Measurements from ENCODE around the gene TMEM266. TPM values are rescaled to one million over a fixed set of nuclear protein-coding genes. Genes with fewer than 3 reads are reported as not detected.

The TMEM266 gene
- total and polyA plus RNA-seq, 2 of the 4 experiments (the other 2 are of a cell fraction), result not detected

DNA sequence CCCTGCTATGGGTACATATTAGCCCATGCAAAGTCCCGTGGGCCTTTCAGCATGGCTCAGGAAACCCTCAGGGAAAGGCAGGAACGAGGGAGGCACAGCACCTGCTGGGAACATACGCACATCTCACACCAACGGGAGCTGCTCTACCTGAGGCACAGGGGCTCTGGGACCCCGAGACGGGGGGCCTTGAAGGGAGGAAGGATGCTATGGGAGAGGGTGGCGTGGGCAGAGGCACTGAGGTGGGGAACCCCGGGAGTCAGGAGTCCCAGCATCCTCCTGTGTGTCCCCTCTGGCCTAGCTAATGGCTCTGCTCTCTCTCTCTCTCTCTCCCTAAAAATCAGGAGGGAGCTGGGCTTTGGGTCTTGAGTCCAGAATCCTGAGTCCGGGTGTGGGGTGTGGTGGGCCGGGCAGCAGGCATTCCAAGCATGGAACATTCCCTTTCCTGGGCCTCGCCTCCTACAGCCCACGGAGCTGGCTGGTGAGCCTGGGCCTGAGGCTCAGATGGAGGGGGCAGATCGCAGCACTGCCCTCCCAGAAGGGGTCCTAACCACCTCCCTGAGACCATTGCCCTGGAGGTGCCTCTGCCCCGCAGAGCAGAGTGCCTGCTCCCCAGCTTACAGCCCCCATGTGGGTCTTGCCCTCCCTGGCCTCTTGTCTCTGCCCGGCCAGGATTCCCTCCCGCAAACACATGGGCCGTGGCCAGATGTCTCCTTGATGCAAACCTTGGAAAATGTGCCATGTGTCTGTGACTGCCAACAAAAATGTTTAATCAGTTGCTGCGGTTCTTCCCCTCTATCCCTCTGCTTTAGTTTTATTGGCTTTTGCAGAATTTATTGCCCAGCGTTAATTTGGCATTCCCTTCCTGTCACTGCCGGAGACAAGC lies 101.6 kb downstream of the TMEM266 start:
- no peak overlapping the region for H2BK5ac ChIP-seq (ENCODE audit: low read depth, low read length, poor library complexity, severe bottlenecking)
- ChIA-PET POLR2A (ENCODE audit: unreplicated experiment) (no interaction called here), CTCF (no interaction called here)
- no peak overlapping the region for H3K14ac ChIP-seq (replicated peaks; ENCODE audit: low read depth, low read length)
- dilution Hi-C loops (cut with HindIII; ENCODE audit: low sequenced_read_pairs, unreplicated experiment), result no loop called here
- H2AK9ac ChIP-seq (replicated peaks; ENCODE audit: low read depth, low read length, poor library complexity), result no peak overlapping the region
- H4K20me1 ChIP-seq (ENCODE audit: insufficient read depth, low read length), result no peaks in the 10 kb centered on the region
- H3K27ac ChIP-seq (ENCODE audit: insufficient read depth, low read length), result no peak overlapping the region
- intact Hi-C loops (cut with micrococcal nuclease), result no loop called here
- TF ChIP-seq CEBPB (IDR thresholded peaks at IDR 0.05; ENCODE audit: low read depth, low read length) (no peak), FOS (IDR thresholded peaks at IDR 0.05; ENCODE audit: low read depth, low read length) (no peak), CHD1 (IDR thresholded peaks at IDR 0.05; ENCODE audit: low read depth, low read length) (no peak), MXI1 (IDR thresholded peaks at IDR 0.05; ENCODE audit: borderline replicate concordance, low read depth, low read length) (no peak)
- no peak overlapping the region for H3K56ac ChIP-seq (ENCODE audit: extremely low read depth, insufficient read depth, low read length)
- H2BK15ac ChIP-seq (ENCODE audit: low read depth, low read length), result no peak overlapping the region
- H3K79me1 ChIP-seq (ENCODE audit: low read depth in 1 of 2, low read length in 2 of 2), result no peaks in the 10 kb centered on the region
- no peak overlapping the region for H2BK20ac ChIP-seq (ENCODE audit: low read depth, low read length)
- in situ Hi-C loops (cut with MboI; ENCODE audit: low sequenced_read_pairs), result no loop called here
- H2AFZ ChIP-seq (replicated peaks; ENCODE audit: low read length, poor library complexity), result peak overlapping the region; percentile 38
- H3K4me3 ChIP-seq (ENCODE audit: insufficient read depth, low read depth, low read length), result no peak overlapping the region
- no peak overlapping the region; the same call in 1 of the 2 replicates for H2AK5ac ChIP-seq (ENCODE audit: low read depth, low read length)
- no peak overlapping the region for H3K9ac ChIP-seq (ENCODE audit: low read depth, low read length)
- no peak overlapping the region for H3K23ac ChIP-seq (ENCODE audit: low read depth, low read length)
- no peak overlapping the region; a peak in 1 of 4 replicates for H4K8ac ChIP-seq (ENCODE audit: low read depth in 2 of 2, low read length in 2 of 2)
- peaks cover 13% of the 10 kb centered on the region for H3K9me1 ChIP-seq (ENCODE audit: insufficient read depth, low read length)
- no peak overlapping the region; the same call in 1 of the 2 replicates for H3K18ac ChIP-seq (ENCODE audit: low read depth, low read length)
- ATAC-seq (ENCODE audit: low read depth) (no peak), DNase-seq (no peak)
- H3K36me3 ChIP-seq (ENCODE audit: control insufficient read depth, insufficient read depth, low read length), result no peaks in the 10 kb centered on the region
- H3K9me3 ChIP-seq (ENCODE audit: control insufficient read depth, insufficient read depth, low read length), result no peaks in the 10 kb centered on the region
- no peak overlapping the region for H2BK120ac ChIP-seq (ENCODE audit: low read depth, low read length)
- no peak overlapping the region for H3K4ac ChIP-seq (ENCODE audit: low read depth, low read length)
- no peaks in the 10 kb centered on the region for H3K27me3 ChIP-seq (ENCODE audit: control insufficient read depth, insufficient read depth, low read length)
- H3K4me2 ChIP-seq (ENCODE audit: low read depth, low read length), result no peak overlapping the region
- no TSS peak for BruUV-seq (replicated peaks)
- whole genome bisulfite sequencing, 2 experiments (ENCODE audit: extremely low coverage in 2 of 2, insufficient read length in 1 of 2), result 58% methylated on average over 7 of the region's 20 CpGs; no CpG with 5 or more reads in 1 of the 2 experiments
- peaks cover 19% of the 10 kb centered on the region for H3K4me1 ChIP-seq (ENCODE audit: control insufficient read depth, insufficient read depth, low read length)
- H4K5ac ChIP-seq (ENCODE audit: low read depth, low read length), result no peak overlapping the region; the same call in 1 of the 2 replicates
- H4K91ac ChIP-seq (ENCODE audit: insufficient read depth, low read depth, low read length), result peak overlapping the region; percentile 97; the same call in 1 of the 2 replicates
